Trophoblast cell (in vitro differentiated cells and primary cell): Measurements from ENCODE around the gene EGFR.

ENCODE experiments used
- DNase-seq, 2 donors: peaks; one replicate each; pipeline ENCODE4 v3.0.0-alpha.2; 2016
- H2AFZ ChIP-seq: 2 replicates; pipeline ENCODE4 v1.6.1; 2013; ENCODE audit warnings: low read length, moderate library complexity, mild to moderate bottlenecking; ENCODE audit not compliant: insufficient read depth, poor library complexity
- H2AK5ac ChIP-seq: 2 replicates; pipeline ENCODE4 v1.6.1; 2013; ENCODE audit warnings: mild to moderate bottlenecking, low read length
- H2BK120ac ChIP-seq: 2 replicates; pipeline ENCODE4 v1.6.1; 2013; ENCODE audit warnings: low read length, mild to moderate bottlenecking, moderate library complexity; ENCODE audit not compliant: insufficient read depth, poor library complexity
- H2BK12ac ChIP-seq: 2 replicates; pipeline ENCODE4 v1.6.1; 2013; ENCODE audit warnings: mild to moderate bottlenecking, low read length, moderate library complexity
- H2BK5ac ChIP-seq: 2 replicates; pipeline ENCODE4 v1.6.1; 2013; ENCODE audit warnings: low read length, low read depth, moderate library complexity, mild to moderate bottlenecking; ENCODE audit not compliant: poor library complexity
- H3K14ac ChIP-seq: 2 replicates; pipeline ENCODE4 v1.6.1; 2013; ENCODE audit warnings: mild to moderate bottlenecking, low read length
- H3K18ac ChIP-seq: 2 replicates; pipeline ENCODE4 v1.6.1; 2013; ENCODE audit warnings: mild to moderate bottlenecking, low read length
- H3K23ac ChIP-seq: 2 replicates; pipeline ENCODE4 v1.6.1; 2013; ENCODE audit warnings: low read length
- H3K27ac ChIP-seq: 2 replicates; pipeline ENCODE4 v1.5.1; 2013; ENCODE audit warnings: low read depth, mild to moderate bottlenecking, inconsistent platforms, low read length, moderate library complexity
- H3K27me3 ChIP-seq: 2 replicates; pipeline ENCODE4 v1.6.1; 2013; ENCODE audit warnings: inconsistent platforms, mild to moderate bottlenecking, low read length, moderate library complexity; ENCODE audit not compliant: insufficient read depth
- H3K36me3 ChIP-seq, 2 experiments: 1 replicate in 1 of 2; 2 replicates in 1 of 2; pipeline ENCODE4 v1.6.1; 2013; ENCODE audit warnings: low read length in 2 of 2, mild to moderate bottlenecking in 2 of 2, moderate library complexity in 1 of 2; ENCODE audit not compliant: insufficient read depth in 2 of 2, control insufficient read depth in 1 of 2
- H3K4ac ChIP-seq: 2 replicates; pipeline ENCODE4 v1.6.1; 2013; ENCODE audit warnings: low read depth, mild to moderate bottlenecking, low read length, moderate library complexity
- H3K4me1 ChIP-seq, 2 experiments: 1 replicate in 1 of 2; 2 replicates in 1 of 2; pipeline ENCODE4 v1.6.1; 2013; ENCODE audit warnings: low read length in 2 of 2, mild to moderate bottlenecking in 2 of 2, moderate library complexity in 1 of 2; ENCODE audit not compliant: insufficient read depth in 2 of 2, control insufficient read depth in 1 of 2
- H3K4me2 ChIP-seq: 2 replicates; pipeline ENCODE4 v1.6.1; 2013; ENCODE audit warnings: inconsistent platforms, mild to moderate bottlenecking, low read length, moderate library complexity
- H3K4me3 ChIP-seq: 2 replicates; pipeline ENCODE4 v1.5.1; 2013; ENCODE audit warnings: mild to moderate bottlenecking, low read depth, low read length, inconsistent platforms
- H3K79me1 ChIP-seq: one replicate; pipeline ENCODE4 v1.6.1; 2013; ENCODE audit warnings: low read length
- H3K79me2 ChIP-seq: 2 replicates; pipeline ENCODE4 v1.6.1; 2013; ENCODE audit warnings: low read length, mild to moderate bottlenecking; ENCODE audit not compliant: control insufficient read depth, insufficient read depth, poor library complexity
- H3K9ac ChIP-seq: 2 replicates; pipeline ENCODE4 v1.6.1; 2013; ENCODE audit warnings: mild to moderate bottlenecking, low read length
- H3K9me3 ChIP-seq: 2 replicates; pipeline ENCODE4 v1.6.1; 2013; ENCODE audit warnings: low read depth, mild to moderate bottlenecking, control low read depth, inconsistent platforms, low read length; ENCODE audit not compliant: insufficient read depth
- H4K12ac ChIP-seq: 2 replicates; pipeline ENCODE4 v1.6.1; 2013; ENCODE audit warnings: low read depth, mild to moderate bottlenecking, low read length, moderate library complexity
- H4K8ac ChIP-seq: 2 replicates; pipeline ENCODE4 v1.6.1; 2013; ENCODE audit warnings: low read depth, mild to moderate bottlenecking, low read length, moderate library complexity
- H4K91ac ChIP-seq: one replicate; pipeline ENCODE4 v1.6.1; 2013; ENCODE audit warnings: low read depth, mild to moderate bottlenecking, low read length, moderate library complexity
- WGBS: extraction: QIAGEN DNeasy Blood & Tissue Kit; methylation state at CpG from one replicate; pipeline ENCODE4 v1.1.7; 2013; ENCODE audit warnings: missing lambda C conversion rate; ENCODE audit not compliant: insufficient read length, insufficient coverage; ENCODE audit errors: extremely low coverage; 5-methylcytosine and 5-hydroxymethylcytosine counted together

The EGFR gene

DNA sequence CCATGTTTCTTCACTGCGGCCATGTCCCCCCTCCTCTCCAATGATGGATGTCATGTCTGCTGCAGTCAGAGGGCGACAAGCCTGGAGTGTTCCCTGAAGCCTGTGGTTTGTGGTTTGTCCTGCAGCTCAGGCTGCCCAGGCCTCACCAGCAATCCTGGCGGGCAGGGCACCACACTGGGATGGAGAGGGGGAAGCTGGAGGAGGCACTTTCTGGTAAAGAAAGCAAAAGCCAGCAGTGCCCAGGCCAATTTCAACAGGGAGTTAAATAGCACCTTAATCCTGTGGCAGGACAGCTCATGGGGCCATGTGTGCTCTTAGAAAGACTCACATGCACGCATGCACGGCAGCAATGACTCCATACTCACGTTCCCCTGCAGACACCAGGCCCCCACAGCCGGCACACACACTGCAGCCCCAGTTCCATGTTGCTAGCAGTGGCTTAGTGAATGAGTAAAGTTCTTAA lies 158.3 kb downstream of the EGFR start:
- H4K91ac ChIP-seq = no peak overlapping the region
- no peak overlapping the region for H3K4me3 ChIP-seq
- no peak overlapping the region for H4K12ac ChIP-seq
- H3K14ac ChIP-seq = no peak overlapping the region
- DNase-seq = no peak
- no peak overlapping the region for H3K9ac ChIP-seq
- H3K79me1 ChIP-seq = peaks cover 2% of the 10 kb centered on the region
- no peak overlapping the region for H3K18ac ChIP-seq
- H3K9me3 ChIP-seq = peaks cover 1% of the 10 kb centered on the region
- H4K8ac ChIP-seq = no peak overlapping the region
- no peak overlapping the region for H3K4me2 ChIP-seq
- no peak overlapping the region for H3K4ac ChIP-seq
- peaks cover 37 to 47% of the 10 kb centered on the region in 2 experiments for H3K36me3 ChIP-seq
- H2BK5ac ChIP-seq = no peak overlapping the region
- H2BK120ac ChIP-seq = no peak overlapping the region
- peaks cover 0 to 3% of the 10 kb centered on the region in 2 experiments for H3K4me1 ChIP-seq
- no peak overlapping the region for H2BK12ac ChIP-seq
- H3K79me2 ChIP-seq = no peaks in the 10 kb centered on the region
- no peaks in the 10 kb centered on the region for H3K27me3 ChIP-seq
- no peak overlapping the region for H3K27ac ChIP-seq
- H2AFZ ChIP-seq = no peak overlapping the region
- no peak overlapping the region for H2AK5ac ChIP-seq
- no peak overlapping the region for H3K23ac ChIP-seq
- no CpG with 5 or more reads among the region's 7 CpGs for WGBS

GRCh38 chr7:55177589-55178261 lies 158.9 kb downstream of the EGFR start:
- H3K9ac ChIP-seq = no peak overlapping the region
- no CpG with 5 or more reads among the region's 18 CpGs for WGBS
- no peak overlapping the region for H2BK5ac ChIP-seq

GRCh38 chr7:55178292-55178862 lies 159.6 kb downstream of the EGFR start:
- no peak overlapping the region for H3K4me3 ChIP-seq
- H3K27ac ChIP-seq = no peak overlapping the region
- H3K9me3 ChIP-seq = peaks cover 1% of the 10 kb centered on the region
- no peak overlapping the region for H3K9ac ChIP-seq
- H3K4me1 ChIP-seq = peaks cover 0 to 3% of the 10 kb centered on the region in 2 experiments
- no peak overlapping the region for H4K12ac ChIP-seq
- H3K79me1 ChIP-seq = peaks cover 2% of the 10 kb centered on the region
- no CpG with 5 or more reads among the region's 8 CpGs for WGBS
- H3K18ac ChIP-seq = no peak overlapping the region
- H2BK12ac ChIP-seq = no peak overlapping the region
- no peak overlapping the region for H2AK5ac ChIP-seq
- H4K8ac ChIP-seq = no peak overlapping the region
- no peak overlapping the region for H2AFZ ChIP-seq
- H3K4ac ChIP-seq = no peak overlapping the region
- no peak overlapping the region for H3K4me2 ChIP-seq
- H4K91ac ChIP-seq = no peak overlapping the region
- H2BK120ac ChIP-seq = no peak overlapping the region
- no peak overlapping the region for H2BK5ac ChIP-seq
- no peaks in the 10 kb centered on the region for H3K27me3 ChIP-seq
- no peak overlapping the region for H3K23ac ChIP-seq
- H3K79me2 ChIP-seq = no peaks in the 10 kb centered on the region
- peak overlapping the region; percentile 44 for H3K14ac ChIP-seq
- H3K36me3 ChIP-seq = peaks cover 37 to 43% of the 10 kb centered on the region in 2 experiments
- DNase-seq = no peak

More at GRCh38 chr7:55177589-55178261, 158.9 kb downstream of the EGFR start:
- Histone ChIP-seq H2AK5ac (no peak overlapping the region), H3K79me2 (no peaks in the 10 kb centered on the region), H3K27me3 (no peaks in the 10 kb centered on the region), H4K12ac (no peak overlapping the region), H2BK120ac (no peak overlapping the region), H3K4me2 (no peak overlapping the region), H3K14ac (no peak overlapping the region), H4K8ac (no peak overlapping the region), H3K79me1 (peaks cover 2% of the 10 kb centered on the region), H3K9me3 (peaks cover 1% of the 10 kb centered on the region), H3K4me3 (no peak overlapping the region), H2BK12ac (no peak overlapping the region), H3K18ac (no peak overlapping the region), H4K91ac (no peak overlapping the region), H3K36me3 (peaks cover 42 to 49% of the 10 kb centered on the region in 2 experiments), H2AFZ (no peak overlapping the region), H3K23ac (no peak overlapping the region), H3K4me1 (peaks cover 0 to 3% of the 10 kb centered on the region in 2 experiments), H3K27ac (no peak overlapping the region), H3K4ac (no peak overlapping the region)
- no peak for DNase-seq

DNA sequence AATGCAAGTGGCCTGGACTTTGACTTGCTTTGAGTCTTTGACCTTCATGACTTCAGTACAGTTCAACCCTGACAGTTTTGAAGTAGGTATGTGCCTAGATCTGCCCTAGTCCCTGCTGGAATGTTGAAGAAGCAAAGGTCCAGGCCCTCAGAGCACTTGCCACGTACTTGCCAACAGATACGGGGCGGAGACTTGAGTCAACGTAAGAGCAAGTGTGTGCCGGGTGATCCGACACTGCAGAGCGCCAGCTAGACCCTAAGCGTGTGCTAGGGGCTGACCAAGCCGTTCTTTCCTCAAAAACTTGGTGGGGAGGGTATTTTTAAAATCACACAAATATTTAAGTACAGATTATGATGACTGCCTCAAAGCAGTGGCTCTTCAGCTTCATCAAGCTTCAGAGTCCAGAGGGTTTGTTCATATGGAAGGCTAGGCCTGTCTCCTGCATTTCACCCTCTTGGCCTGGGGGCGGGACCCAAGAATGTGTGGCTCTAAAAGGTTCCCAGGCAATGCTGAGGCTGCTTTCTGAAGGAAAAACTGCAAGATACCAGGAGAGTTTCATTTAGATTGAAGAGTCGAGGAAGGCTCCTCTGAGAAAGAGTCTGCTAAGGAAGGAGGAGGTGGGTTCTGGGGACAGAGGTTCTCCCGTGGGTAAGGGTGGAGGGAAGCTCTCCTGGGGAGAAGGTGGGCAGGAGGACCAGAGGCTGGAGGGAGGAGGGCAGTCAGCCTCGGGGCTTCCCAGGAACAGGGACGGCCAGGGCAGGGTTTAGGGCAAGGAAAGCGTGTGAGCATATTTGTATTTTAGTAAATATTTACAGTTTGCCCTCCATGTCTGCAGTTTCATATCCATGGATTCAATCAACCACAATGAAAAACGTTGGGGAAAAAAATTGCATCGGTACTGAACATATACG lies 160.3 kb downstream of the EGFR start:
- H4K91ac ChIP-seq = no peak overlapping the region
- no CpG with 5 or more reads among the region's 18 CpGs for WGBS
- DNase-seq = peak; percentile 72 to 81
- H4K12ac ChIP-seq = no peak overlapping the region
- no peak overlapping the region for H3K27ac ChIP-seq
- H3K14ac ChIP-seq = no peak overlapping the region
- H3K4ac ChIP-seq = no peak overlapping the region
- no peak overlapping the region for H2BK12ac ChIP-seq
- no peak overlapping the region for H3K4me2 ChIP-seq
- peaks cover 1% of the 10 kb centered on the region for H3K9me3 ChIP-seq
- H2AK5ac ChIP-seq = no peak overlapping the region
- H2BK120ac ChIP-seq = no peak overlapping the region
- H3K9ac ChIP-seq = no peak overlapping the region
- no peak overlapping the region for H3K23ac ChIP-seq
- no peak overlapping the region for H4K8ac ChIP-seq
- no peak overlapping the region for H3K4me3 ChIP-seq
- H3K27me3 ChIP-seq = no peaks in the 10 kb centered on the region
- H2BK5ac ChIP-seq = no peak overlapping the region
- H3K18ac ChIP-seq = no peak overlapping the region
- peaks cover 0 to 3% of the 10 kb centered on the region in 2 experiments for H3K4me1 ChIP-seq
- H3K79me1 ChIP-seq = peaks cover 2% of the 10 kb centered on the region
- no peaks in the 10 kb centered on the region for H3K79me2 ChIP-seq
- H2AFZ ChIP-seq = no peak overlapping the region
- H3K36me3 ChIP-seq = peaks cover 33 to 43% of the 10 kb centered on the region in 2 experiments
